GM21717 (cell line): Measurements from ENCODE around the gene IZUMO4.

Experiments used
- ATAC-seq: cut with Tn5 transposase; IDR thresholded peaks from one replicate; pipeline ENCODE4 v1.9.1; 2021; ENCODE audit warnings: mild to moderate bottlenecking, moderate library complexity; ENCODE audit not compliant: unreplicated experiment

IZUMO4 gene

DNA sequence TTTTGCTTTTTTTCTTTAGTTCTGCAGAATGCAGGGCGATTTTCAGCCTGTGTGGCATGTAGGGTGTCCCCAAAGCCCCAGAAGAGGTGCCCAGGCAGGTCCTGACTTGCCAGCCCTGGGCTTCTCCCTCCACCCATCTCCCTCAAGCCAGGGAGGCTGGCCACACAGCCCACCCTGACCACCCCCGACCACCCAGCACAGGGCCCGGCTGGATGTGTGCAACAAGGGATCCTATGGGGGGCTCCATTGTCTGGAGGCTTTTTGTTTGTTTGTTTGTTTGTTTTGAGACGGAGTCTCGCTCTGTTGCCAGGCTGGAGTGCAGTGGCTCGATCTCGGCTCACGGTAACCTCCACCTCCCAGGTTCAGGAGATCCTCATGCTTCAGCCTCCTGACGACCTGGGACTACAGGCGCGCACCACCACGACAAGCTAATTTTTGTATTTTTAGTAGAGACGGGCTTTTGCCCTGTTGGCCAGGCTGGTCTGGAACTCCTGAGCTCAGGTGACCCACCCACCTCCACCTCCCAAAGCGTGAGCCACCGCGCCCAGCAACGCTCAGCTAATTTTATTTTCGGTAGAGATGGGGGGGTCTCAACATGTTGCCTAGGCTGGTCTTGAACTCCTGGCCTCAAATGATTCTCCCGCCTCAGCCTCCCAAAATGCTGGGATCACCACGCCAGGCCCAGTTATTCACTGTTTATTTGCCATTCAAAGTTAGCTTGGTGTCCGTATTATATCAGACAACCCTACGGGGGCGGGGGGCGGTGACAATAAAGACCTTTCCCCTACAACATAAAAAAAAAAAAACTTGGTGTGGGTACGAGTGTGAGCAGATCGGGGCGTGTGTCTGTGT, 37.9 kb upstream of the IZUMO4 start:
- no peak for ATAC-seq

DNA sequence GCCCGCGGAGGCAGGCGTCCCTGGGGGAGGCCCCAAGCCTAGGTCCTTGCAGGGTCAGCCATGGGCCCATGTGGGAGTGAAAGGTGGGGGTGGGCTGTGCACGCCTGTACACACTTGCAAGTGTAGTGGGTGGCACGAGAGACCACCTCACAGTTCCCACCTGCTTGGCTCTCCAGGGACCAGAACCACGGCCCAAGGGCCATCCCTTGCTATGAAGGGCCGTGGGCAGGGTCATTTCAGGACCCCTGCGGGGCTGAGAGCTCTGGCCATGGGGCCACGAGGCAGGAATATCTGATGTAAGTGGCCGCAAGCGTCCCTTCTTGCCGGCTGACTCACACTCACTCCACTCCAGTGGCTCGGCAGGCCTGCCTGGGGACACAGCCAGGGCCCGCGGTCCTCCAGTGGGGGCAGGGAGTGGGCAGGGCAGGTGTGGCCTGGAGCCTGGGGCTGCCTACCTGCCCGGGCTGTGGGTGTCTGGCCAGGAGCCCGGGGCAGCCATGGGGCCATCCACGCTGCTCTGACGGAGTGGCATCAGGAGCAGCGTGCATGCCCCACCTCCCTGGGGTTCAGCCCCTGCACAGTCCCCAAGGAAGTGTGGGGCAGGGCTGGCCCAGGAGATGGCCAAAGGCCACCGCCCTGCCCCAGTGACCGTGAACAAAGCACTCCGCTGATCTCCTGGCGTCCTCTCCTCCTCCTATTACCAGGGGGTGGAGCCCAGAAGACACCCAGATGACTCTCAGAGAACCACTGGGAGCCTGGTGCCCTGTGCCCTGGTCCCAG, 37.1 kb upstream of the IZUMO4 start:
- no peak for ATAC-seq

DNA sequence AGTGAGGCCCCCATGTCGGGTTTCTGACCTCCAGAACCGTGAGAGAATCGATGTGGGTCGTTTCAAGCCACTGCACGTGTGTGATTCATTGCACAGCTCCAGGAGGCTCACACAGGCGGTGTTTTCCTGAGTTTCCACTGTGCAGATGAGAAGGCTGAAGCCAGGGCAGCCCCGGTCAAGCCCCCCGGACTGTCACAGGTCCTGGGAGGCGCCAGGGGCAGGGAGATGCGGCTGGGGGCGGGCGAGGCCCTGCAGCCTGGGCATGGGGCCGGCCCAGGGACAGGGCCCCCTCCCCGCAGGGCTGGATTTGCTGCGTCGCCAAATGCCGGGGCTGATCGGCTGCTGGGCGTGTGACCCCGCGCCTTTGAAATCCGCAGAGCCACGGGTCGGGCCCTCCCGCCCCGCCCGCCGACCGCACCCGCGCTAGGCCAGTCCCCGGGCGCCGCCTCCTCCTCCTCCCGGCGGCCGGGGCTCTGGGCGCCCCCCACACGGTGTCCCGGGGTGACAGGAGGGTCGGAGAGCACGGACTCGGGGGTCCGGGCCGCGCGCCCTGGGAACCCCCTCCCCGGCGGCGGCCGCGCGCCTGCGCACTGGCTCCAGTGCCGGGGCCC, 35.7 kb upstream of the IZUMO4 start:
- ATAC-seq = peak; percentile 11

DNA sequence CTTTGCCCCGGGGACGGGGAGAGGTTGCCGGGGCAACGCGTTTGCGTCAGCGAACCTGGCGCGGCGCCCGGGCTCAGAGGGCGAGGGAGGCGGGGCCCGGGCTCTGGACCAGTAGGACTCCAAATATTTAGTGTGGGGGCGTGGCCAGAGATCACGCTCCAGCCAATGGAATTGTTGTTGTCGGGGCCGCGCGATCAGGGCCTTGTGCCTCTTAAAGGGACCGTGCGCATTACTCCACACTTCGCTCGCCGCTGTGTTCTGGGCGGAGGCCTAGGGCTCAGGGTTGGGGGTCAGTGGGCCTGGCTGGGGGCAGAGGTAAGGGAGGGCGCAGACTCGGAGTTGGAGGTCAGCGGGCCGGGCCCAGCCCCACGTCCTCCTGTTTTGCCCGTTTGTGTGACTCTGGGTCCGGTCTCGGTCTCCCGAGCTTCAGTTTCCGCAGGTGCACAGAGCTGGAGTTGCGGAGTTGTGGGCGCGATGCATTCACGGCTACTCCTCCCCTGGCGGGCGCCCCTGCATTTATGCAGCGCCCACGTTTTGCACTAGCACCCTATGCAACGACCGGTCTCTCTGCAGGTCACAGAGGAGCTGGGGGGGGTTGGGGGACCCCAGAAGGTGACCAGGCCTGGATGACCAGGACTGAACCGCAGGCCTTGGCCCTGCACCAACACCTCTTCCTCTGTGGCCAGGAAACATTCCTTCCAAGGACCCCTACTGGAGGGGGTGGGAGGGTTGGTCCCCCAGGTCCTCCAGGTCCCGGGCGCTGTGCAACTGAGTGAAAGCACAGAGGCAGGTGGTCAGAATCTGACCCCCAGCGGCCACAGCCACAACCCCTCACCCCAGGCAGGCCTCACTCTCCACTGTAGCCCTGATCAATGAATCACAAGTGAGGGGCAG, 35.0 kb upstream of the IZUMO4 start:
- ATAC-seq = peak; percentile 52

DNA sequence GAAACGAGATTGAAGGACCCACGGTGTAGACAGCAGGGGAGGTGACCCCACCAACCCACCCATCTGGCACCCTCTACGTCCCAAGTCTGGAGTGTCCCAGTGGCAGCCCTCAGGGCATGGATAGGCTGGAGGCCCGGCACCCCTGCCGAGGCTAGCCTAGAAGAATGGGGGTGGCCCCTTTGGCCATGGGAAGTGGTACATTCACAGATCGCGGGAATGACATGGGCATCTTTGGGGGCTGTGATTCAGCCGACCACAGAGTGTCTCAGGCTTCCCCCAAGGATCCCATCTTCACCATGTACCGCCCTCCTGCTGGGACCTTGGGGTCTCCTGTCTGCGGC, 34.4 kb upstream of the IZUMO4 start:
- no peak for ATAC-seq

DNA sequence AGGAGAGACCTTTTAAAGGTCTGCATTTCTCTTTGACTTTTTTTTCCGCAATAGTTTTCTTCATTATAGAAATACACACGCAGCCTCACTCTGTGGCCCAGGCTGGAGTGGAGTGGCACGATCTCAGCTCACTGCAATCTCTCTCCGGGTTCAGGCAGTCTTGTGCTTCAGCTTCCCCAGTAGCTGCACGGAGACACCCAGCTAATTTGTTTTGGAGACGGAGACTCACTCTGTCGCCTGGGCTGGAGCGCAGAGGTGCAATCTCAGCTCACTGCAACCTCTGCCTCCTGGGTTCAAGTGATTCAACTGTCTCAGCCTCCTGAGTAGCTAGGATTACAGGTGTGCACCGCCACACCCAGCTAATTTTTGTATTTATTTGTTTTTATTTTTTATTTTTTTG, 33.9 kb upstream of the IZUMO4 start:
- ATAC-seq = no peak

DNA sequence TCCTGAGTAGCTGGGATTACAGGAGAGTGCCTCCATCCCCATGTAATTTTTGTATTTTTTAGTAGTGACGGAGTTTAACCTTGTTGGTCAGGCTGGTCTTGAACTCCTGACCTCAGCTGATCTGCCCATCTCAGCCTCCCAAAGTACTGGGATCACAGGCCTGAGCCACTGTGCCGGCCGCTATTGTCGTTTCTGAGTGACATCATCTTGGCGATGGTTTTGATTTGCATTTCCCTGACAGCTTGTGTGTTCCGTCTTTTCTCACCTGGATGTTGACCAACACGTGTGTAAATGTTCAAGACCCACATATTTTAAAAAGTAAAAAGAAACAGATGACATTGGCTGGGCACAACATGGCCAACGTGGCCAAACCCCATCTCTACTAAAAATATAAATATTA, 32.9 kb upstream of the IZUMO4 start:
- no peak for ATAC-seq

DNA sequence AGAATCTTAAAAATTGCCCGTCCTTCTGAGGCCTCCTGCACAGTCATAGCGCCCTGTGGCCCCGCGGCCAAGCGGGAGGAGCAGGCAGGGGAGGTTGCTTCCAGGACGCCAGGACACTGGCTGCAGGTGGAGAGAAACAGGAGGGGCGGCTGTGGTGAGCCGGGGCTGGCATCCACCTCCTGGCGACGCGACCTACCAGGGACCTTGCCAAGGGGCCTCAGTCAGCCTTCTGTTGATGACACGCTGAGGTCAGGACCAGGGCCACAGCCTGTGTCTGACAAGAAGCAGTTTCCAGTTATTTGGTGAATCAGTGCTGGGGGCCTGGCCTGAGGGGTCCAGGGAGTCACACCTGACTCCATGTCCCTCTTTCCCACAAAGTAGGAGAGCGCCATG, 32.3 kb upstream of the IZUMO4 start:
- ATAC-seq = no peak

DNA sequence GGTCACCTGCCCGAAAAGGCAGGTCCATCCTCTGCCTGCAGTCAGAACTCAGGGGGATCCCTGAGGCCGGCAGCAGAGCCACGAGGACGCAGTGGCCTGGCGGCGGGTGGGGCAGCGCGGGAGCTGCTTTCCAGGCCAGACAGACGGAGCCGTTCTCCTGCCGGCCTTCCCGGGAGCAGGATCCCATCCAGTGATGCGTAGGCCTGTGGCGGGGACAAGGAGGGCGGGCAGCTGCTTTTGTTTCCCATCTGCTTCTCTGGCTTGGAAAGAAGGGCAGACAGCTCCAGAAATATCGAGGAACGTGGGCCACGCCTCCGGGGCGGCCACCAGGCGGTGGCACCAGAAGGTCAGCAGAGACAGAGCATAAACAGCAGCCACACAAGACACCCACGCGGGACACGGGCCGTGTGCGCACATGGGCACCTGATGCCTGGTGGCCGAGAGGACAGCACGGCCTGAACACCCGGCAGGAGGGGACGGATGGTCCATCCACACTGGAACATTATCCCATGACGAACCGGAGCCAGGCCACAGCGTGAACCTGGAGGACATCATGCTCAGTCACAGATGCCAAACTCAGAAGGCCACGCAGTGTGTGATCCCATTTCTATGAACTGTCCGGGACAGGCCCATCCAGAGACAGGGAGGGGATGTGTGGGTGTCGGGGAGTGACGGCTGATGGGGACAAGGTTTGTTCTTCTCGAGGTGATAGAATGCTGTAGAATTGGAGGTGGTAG, 31.8 kb upstream of the IZUMO4 start:
- ATAC-seq = no peak

DNA sequence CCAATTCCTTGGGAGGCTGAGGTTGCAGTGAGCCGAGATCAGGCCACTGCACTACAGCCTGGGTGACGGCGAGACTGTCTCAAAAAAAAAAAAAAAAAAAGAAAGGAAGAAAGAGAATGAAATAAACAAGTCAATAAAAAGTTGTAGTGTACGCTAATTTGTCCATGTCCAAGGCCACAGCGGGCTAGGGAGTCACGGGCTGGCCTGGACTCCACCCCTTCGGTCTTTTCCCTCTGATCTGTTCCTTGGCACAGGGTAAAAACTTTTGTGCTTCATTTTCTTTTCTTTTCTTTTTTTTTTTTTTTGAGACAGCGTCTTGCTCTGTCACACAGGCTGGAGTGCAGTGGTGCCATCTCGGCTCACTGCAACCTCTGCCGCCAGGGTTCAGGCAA, 26.3 kb upstream of the IZUMO4 start:
- ATAC-seq = no peak

DNA sequence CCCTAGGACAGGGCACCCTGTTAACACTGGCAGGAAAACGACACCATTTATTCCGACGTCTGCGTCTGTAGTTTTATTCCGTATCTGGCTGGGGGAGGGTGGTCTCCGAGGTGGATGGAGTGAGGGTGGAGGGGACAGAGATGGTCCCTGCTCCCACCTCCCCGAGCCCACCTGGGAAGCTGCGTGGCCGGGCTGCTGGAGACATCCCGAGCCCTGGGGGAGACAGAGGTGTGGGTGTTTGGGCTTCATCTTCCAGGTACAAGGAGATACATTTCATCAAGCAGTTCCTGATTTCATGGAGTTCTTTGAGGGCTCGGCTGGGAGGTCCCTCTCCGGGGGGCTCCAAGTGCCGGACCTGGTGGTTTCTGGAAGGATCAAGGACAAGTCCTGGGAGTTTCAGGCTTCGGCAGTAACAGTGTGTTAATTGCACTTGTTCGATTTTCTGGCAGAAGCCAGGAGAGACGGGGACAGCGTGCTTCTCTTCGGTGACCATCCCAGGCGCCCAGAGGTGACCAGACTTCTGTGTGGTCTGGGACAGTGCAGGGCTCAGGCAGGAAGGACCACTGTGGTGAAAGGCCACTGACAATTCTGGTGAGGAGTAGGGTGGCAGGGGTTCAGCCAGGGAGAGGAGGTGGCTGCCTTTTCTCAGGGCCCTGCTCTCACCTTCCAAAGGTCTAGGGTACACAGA, 25.6 kb upstream of the IZUMO4 start:
- no peak for ATAC-seq

DNA sequence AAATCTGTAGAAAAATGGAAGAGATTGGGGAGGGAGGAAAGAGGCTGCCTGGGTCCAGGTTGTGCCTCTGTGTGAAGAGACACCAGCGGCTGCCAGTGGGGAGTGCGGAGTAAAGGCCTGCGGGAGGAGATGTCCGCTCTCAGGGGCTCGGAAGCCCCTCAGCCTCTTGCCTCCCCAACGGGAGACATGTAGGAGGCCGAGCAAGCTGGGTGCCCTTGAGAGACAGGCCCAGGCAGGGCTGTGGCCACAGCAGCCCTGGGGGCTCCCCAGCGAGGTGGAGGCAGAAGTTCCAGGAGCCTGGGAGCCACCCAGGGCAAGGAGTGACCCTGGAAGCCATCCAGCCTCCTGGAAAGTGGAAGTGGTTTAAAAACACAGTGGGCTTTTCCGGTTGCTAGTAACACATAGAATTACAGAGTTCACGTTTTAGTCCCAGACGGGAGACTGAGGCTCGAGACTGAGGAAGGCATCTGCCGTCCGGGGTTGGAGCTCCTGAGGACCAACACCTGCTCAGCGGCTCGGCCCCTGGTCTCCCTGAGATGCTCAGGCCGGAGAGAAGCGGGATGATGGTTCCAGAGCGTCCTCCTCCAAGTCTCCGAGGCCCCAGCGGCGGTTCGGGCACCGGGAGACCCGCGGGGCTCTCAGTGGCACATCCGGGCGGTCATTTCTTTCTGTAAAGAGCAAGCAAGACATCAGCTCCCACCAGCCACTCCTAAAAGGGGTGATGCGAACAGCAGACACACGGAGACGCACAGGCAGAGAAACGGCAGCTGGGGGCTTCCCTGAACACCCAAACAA, 23.8 kb upstream of the IZUMO4 start:
- ATAC-seq = no peak

DNA sequence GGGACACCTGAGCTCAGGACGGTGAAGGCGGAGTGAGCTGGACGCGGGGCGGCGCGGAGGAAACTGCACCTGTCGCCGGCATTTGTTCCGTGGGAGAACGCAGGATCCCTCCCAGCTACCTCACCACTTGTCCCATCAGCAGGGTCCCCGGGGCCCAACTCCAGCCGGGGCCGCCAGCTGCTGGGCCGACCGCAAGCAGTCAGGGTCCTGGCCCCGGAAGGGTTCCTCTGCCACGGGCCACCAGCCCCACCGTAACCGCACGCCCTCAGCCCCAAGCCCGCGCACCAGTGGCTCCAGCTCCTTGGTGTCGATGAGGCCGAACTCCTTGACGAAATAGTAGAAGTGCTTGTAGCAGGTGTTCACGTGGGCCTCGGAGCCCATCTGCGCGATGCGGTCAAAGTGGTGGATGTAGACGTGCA, 20.2 kb upstream of the IZUMO4 start:
- no peak for ATAC-seq

DNA sequence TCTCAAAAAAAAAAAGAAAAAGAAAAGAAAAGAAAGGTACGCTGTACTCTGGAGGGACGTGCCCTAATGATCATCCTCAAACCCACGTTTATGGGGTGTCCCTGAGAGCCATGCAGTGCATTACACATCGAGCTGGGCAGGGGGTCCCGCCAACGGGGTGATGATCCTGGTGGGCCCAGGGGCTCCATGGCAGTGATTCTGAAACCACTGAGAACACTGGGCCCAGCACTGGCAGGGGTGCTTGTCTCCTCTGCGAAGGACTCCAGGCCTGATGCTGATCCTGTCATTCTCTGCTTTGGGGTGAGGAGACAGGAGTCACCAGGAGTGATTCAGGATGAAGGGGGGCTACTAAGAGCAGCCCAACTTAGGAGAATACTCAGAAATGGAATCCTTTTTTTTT, 19.3 kb upstream of the IZUMO4 start:
- no peak for ATAC-seq

DNA sequence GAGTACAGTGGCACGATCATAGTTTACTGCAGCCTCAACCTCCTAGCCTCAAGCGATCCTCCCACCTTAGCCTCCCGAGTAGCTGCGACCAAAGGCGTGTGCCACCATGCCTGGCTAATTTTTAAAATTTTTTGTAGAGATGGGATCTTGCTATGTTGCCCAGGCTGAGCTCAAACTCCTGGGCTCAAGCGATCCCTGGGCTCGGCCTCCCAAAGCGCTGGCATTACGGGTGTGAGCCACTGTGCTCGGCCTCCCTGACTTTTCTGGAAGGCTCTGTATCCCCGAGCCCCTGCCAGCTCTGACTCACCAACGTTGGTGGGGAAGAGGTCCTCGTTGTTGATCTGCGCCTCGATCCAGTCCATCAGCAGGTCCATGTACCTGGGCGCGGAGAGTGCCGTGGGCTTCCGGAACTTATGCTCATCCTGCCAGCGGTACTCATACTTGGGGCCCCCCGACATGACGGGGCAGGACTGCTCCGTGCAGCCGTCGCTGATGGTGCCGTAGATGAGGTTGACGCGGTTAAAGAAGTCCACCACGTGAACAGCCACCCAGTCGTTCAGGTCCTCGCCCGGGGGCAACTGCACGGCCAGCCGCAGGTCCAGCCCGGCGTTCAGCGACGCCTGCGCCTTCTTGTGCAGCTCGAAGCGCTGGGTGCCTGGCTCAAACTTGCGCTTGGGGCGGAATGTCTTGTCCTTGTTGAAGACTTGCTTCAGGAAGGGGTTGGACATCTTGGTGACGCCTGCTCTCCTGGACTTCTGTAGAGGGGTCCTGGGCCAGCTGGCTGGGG, 18.7 kb upstream of the IZUMO4 start:
- ATAC-seq = no peak

DNA sequence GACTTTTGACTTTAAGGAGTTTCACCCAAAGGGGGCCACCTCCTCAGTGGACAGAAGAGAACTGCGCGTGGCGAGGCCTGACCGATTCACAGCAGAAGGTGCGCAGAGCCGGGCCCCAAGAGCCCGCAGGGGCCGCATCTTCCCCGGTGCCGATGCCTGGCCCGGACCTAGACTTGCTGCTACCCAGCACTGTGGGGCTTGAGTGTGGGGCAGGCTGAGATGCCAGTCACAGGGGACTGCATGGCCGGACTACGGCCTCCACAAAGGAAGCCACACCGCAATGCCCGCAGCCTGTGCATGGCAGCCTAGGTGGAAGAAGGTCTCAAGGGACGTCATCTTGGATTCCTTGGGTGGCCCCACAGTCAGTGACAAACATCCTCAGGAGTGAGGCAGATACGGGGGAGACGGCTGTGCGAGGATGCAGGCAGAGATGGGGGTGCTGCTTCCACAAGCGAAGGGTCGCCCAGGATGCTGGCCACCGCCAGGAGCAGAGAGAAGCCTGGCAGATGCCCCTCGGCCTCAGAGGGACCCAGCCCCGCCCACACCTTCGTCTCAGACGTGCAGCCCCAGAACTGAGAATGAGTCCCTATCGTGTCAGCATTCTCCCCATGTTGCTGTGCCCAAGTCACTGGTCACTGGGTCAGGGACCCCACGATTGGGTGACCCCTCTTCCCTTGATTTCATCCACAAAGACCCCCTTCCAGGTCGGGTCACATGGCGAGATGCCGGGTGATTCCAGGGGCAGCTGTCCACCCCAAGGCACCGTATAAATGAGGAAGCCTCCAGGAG, 17.4 kb upstream of the IZUMO4 start:
- no peak for ATAC-seq

DNA sequence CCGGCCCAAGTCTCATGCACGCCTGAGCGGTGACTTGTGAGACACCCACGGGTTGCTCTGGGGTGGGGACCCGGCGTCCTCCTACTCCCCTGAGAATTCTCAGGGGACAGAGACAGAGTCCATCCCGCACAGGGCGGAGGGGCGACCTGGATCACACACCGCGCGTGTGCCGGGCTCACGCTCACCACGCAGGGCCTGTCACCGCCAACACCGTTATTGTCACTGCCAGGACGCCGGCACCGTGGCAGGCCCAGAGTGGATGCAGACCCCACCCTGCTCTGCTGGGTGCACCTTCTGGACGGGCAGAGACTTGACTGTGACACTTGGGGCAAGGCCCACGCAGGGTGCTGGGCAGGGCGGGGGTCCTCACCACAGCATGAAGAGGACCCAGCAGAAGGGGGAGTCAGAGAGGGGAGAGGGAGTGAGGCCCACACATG, 16.8 kb upstream of the IZUMO4 start:
- no peak for ATAC-seq
